Subcutaneous adipose tissue (tissue), 4 donors: ENCODE results near the gene BPIFB1. TPM values are rescaled to one million over a fixed set of nuclear protein-coding genes. Genes with fewer than 3 reads are reported as not detected.

Source experiments
- total RNA-seq, 4 donors: library from RNA; depleted of rRNA; stranded (reverse); fragments of >200 nt; gene quantifications; one replicate each; pipeline ENCODE4 v1.1.0, GENCODE V29; 2016
- TF ChIP-seq, protein P1 (sequence below): fragments of 450-650 bp; IDR thresholded peaks from one replicate; pipeline ENCODE4 v1.5.1; 2016; ENCODE audit warnings: low read depth, mild to moderate bottlenecking, control low read depth, antibody characterized with exemption, moderate library complexity

The BPIFB1 gene
- total RNA-seq, 4 donors from 2014 or later: not detected

DNA sequence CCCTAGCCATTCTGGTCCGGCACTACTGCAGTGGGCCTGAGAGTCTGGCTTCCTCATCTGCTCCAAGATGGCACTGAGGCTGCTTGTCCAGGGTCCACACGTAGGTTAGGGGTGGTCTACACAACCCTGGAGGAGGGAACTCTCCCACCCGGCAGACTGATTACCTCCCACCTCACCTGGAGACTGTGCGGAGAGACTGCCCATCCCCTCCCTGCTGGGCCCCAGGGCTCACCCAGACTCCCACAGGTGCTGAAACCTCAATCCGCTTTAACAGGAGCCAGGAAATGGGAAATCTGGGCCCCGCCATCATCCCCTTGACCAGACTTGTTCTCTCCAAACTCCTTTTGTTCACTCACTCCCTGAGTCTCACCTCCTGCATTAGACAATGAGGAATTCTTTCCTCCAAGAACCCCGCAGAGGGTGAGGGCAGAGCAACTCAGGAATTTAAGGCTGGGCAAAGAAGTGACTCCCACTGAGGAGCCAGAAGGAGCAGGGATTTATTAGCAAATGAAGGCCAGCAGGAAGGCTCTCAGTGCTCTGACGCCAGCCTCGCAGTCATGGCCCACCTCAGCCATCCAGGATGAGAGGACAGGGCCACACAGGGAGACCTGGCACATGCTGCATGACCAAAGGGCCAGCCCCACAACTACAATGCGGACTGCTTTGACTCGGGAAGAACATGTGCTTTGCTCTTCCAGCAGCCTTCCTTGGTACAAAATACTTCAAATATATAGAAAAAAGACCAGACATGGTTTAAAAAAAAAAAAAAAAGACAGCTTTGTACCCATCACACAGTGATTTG, 65.3 kb downstream of the BPIFB1 start:
- TF ChIP-seq, protein P1, sequence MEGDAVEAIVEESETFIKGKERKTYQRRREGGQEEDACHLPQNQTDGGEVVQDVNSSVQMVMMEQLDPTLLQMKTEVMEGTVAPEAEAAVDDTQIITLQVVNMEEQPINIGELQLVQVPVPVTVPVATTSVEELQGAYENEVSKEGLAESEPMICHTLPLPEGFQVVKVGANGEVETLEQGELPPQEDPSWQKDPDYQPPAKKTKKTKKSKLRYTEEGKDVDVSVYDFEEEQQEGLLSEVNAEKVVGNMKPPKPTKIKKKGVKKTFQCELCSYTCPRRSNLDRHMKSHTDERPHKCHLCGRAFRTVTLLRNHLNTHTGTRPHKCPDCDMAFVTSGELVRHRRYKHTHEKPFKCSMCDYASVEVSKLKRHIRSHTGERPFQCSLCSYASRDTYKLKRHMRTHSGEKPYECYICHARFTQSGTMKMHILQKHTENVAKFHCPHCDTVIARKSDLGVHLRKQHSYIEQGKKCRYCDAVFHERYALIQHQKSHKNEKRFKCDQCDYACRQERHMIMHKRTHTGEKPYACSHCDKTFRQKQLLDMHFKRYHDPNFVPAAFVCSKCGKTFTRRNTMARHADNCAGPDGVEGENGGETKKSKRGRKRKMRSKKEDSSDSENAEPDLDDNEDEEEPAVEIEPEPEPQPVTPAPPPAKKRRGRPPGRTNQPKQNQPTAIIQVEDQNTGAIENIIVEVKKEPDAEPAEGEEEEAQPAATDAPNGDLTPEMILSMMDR: no peak

DNA sequence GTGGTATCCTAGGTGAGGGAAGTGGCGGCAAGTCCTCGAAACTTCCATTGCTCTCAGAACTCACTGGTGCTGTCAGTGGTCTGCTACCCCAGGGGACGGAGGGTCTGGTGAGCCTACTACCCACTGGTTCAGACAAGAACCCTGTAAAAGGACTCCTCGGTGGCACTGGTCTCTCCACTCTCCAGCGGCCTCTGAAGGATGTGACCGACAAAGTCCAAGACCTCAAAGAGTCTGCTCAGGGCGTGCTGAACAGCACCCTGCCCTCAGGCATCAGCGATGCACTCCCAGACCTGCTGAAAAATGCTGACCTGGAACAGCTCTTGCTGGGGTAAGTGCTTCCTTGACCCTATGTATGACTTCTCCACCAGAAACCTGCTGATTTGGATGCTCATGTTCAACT, 66.5 kb downstream of the BPIFB1 start:
- TF ChIP-seq, protein P1: no peak

DNA sequence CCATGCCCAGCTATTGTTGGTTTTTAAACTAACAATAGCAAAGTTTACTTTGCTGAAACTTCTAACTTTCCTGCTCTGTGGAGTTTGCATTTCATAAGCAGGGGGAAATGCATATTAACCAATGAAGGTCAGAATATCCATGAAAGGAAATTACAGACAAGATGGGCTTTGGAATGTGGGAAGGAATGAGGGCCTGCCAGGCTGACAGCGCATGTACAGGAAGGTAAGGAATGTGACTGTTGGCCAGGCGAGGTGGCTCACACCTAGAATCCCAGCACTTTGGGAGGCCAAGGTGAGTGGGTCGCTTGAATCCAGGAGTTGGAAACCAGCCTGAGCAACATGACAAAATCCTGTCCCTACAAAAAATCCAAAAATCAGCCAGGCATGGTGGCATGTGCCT, 68.7 kb downstream of the BPIFB1 start:
- TF ChIP-seq, protein P1: no peak

DNA sequence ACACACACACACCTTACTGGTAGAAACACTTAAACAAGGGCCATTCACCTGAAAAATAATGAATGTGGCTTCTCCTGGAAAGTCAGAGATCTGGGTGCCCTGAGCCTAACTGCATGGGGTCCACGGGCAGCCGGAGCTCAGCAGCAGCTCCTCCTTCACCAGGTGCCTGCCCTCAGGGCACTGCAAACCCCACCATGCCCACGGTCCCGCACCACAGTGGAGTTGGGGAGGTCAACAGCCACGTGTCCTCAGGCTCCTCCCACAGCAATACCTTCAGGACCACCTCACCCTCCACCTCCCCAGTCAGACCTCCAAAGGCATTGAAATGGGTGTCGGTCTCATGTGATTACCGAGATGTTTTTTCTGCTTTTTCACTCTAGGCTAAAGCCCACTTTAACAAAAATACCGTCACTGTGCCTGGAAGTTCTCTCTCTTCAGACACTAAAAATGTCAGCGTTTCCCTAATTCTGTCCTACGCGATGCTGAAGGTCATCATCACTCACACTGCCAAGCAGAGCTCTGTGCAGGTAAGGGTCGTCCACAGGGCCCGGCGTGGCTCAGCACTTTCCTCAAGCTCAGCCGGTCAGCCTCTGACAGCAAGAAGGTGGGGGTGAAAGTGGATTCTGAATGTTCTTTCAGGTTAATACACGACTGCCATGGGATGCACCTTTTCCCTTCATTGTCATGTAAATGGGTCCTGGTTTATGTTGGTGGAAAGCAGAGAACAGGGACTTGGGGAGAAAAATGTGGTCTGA, 69.4 kb downstream of the BPIFB1 start:
- TF ChIP-seq, protein P1: no peak

DNA sequence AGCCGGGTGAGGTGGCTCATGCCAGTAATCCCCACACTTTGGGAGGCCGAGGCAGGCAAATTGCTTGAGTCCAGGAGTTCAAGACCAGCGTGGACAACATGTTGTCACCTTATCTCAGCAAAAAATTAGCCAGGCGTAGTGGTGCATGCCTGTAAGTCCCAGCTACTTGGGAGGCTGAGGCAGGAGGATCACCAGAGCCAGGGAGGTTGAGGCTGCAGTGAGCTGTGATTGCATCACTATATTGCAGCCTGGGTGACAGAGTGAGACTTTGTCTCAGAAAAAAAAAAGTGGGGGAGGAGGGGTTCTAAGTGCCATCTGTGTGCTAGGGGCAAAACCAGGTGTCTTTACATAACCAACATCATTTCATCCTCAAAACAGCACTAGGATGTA, 70.0 kb downstream of the BPIFB1 start:
- TF ChIP-seq, protein P1: no peak

Other genes starting within 250 kb of the BPIFB1 start
- not detected for gene BPIFB3, start 229.3 kb upstream of the BPIFB1 start, total RNA-seq
- not detected for gene BPIFB4, start 203.6 kb upstream of the BPIFB1 start, total RNA-seq
- gene BPIFA2, start 115.1 kb upstream of the BPIFB1 start, total RNA-seq: not detected
- not detected for gene BPIFA3, start 65.9 kb upstream of the BPIFB1 start, total RNA-seq
- not detected for gene BPIFA1, start 47.2 kb upstream of the BPIFB1 start, total RNA-seq
- 10 to 100 TPM; 14.5 to 26.0 (median 16.3) TPM for gene CDK5RAP1, start 118.3 kb downstream of the BPIFB1 start, total RNA-seq
- 100 to 1,000 TPM in 1 of 4 donors, 10 to 100 TPM in 3; 28.6 to 144 (median 56.5) TPM for gene SNTA1, start 160.5 kb downstream of the BPIFB1 start, total RNA-seq
- 10 to 100 TPM in 2 of 4 donors, 1 to 10 TPM in 2; 8.5 to 13.4 (median 10.0) TPM for gene CBFA2T2, start 206.9 kb downstream of the BPIFB1 start, total RNA-seq